K562 (cell line): ENCODE results near the gene S100G. TPM values are rescaled to one million over a fixed set of nuclear protein-coding genes. Genes with fewer than 3 reads are reported as not detected.

Experiments
- ATAC-seq: fragments of 200-7000 bp; cut with Tn5 transposase; 3 replicates; pipeline ENCODE4 v1.9.1; 2020; ENCODE audit warnings: moderate library complexity
- BruUV-seq: library from RNA; stranded (reverse); fragments of 400-500 nt; replicated peaks from 2 replicates; lab custom pipeline; 2021; lab: Mats Ljungman, UMichigan
- CTCF ChIA-PET: fragments of 300-600 bp; formaldehyde crosslinking; extraction: SDS; loops from one replicate; lab custom pipeline; 2021; ENCODE audit warnings: low intra/inter-chr PET ratio; lab: Yijun Ruan, JAX
- POLR2A ChIA-PET: fragments of 300-600, 350-650 bp; sonication (Branson Sonifier 250); formaldehyde crosslinking; extraction: SDS; loops from one replicate; lab custom pipeline; 2021; ENCODE audit warnings: antibody characterized with exemption, inconsistent platforms; lab: Yijun Ruan, JAX
- DNase-seq, 4 experiments: peaks; one replicate each; pipeline versions ENCODE4 v3.0.0 to v3.0.0-alpha.2; 2011 to 2018; ENCODE audit warnings: low spot score in 3 of 4, mixed read lengths in 3 of 4; ENCODE audit errors: extremely low read depth in 1 of 4
- FAIRE-seq: peaks from 2 replicates; lab custom pipeline; 2011; peaks lifted over from hg19 to GRCh38; lab: Jason Lieb, UNC
- H2AFZ ChIP-seq: 2 replicates; pipeline ENCODE4 v1.6.0; 2011; ENCODE audit warnings: low read depth, low read length, control low read depth, inconsistent platforms
- H3K27ac ChIP-seq: fragments of 200-600 bp; 3 replicates; pipeline ENCODE4 v1.8.0; 2011; ENCODE audit warnings: low read depth, mild to moderate bottlenecking, control low read depth, inconsistent platforms, low read length, moderate library complexity, mixed read lengths; ENCODE audit errors: extremely low read depth
- H3K27me3 ChIP-seq, 2 experiments: fragments of 300-600 bp in 1 of 2; 2 replicates in 1 of 2; 3 replicates in 1 of 2; pipeline versions ENCODE4 v1.6.0 to v1.8.0; 2011; ENCODE audit warnings: inconsistent platforms in 2 of 2, low read length in 2 of 2, mild to moderate bottlenecking in 1 of 2, mixed read lengths in 1 of 2, moderate library complexity in 1 of 2; ENCODE audit not compliant: control insufficient read depth in 2 of 2, insufficient read depth in 2 of 2
- H3K36me3 ChIP-seq: fragments of 300-600 bp; 3 replicates; pipeline ENCODE4 v1.8.0; 2011; ENCODE audit warnings: mild to moderate bottlenecking, low read length, inconsistent platforms; ENCODE audit not compliant: control insufficient read depth, insufficient read depth
- H3K4me1 ChIP-seq, 2 experiments: fragments of 200-600 bp in 1 of 2; replicated peaks in 1 of 2; 2 replicates in 1 of 2; 3 replicates in 1 of 2; pipeline versions ENCODE4 v1.5.1 to v1.8.0; 2011; ENCODE audit warnings: inconsistent platforms in 2 of 2, low read length in 2 of 2, mild to moderate bottlenecking in 1 of 2, mixed read lengths in 1 of 2, moderate library complexity in 1 of 2; ENCODE audit not compliant: control insufficient read depth in 2 of 2, insufficient read depth in 2 of 2
- H3K4me2 ChIP-seq: 2 replicates; pipeline ENCODE4 v1.6.1; 2011; ENCODE audit warnings: low read length, control low read depth, inconsistent platforms, mixed read lengths; ENCODE audit not compliant: insufficient read depth
- H3K4me3 ChIP-seq: fragments of 200-600 bp; sonication (generic), shearing (Covaris generic); 2 replicates; pipeline ENCODE4 v1.5.1; 2016; ENCODE audit warnings: control low read depth, inconsistent platforms
- H3K79me2 ChIP-seq: fragments of 200-600 bp; 3 replicates; pipeline ENCODE4 v1.8.0; 2011; ENCODE audit warnings: low read length, inconsistent platforms; ENCODE audit not compliant: control insufficient read depth, insufficient read depth
- H3K9ac ChIP-seq, 2 experiments: 2 replicates each; pipeline versions ENCODE4 v1.6.0 to v1.6.1; 2011; ENCODE audit warnings: low read depth in 2 of 2, low read length in 2 of 2, control low read depth in 1 of 2, inconsistent platforms in 1 of 2, mild to moderate bottlenecking in 1 of 2, mixed read lengths in 1 of 2; ENCODE audit not compliant: insufficient read depth in 1 of 2
- H3K9me1 ChIP-seq: one replicate; pipeline ENCODE4 v1.6.0; 2011; ENCODE audit warnings: inconsistent platforms, mild to moderate bottlenecking, low read length, moderate library complexity; ENCODE audit not compliant: control insufficient read depth, insufficient read depth
- H3K9me3 ChIP-seq: replicated peaks from 2 replicates; pipeline ENCODE4 v1.5.1; 2011; ENCODE audit warnings: low read depth, low read length, inconsistent platforms; ENCODE audit not compliant: control insufficient read depth, insufficient read depth
- H4K20me1 ChIP-seq: replicated peaks from 2 replicates; pipeline ENCODE4 v1.6.1; 2011; ENCODE audit warnings: low read length, inconsistent platforms, mixed read lengths; ENCODE audit not compliant: control insufficient read depth, insufficient read depth
- FOXA1 ChIP-seq: fragments of 450-650 bp; IDR thresholded peaks from 2 replicates; pipeline ENCODE4 v1.6.1; 2016; ENCODE audit warnings: mild to moderate bottlenecking, borderline replicate concordance
- GATA2 ChIP-seq: sonication (generic); formaldehyde crosslinking; IDR thresholded peaks from 2 replicates; pipeline ENCODE4 v1.4.0; 2020; ENCODE audit warnings: mild to moderate bottlenecking, missing genetic modification reagents
- MXI1 ChIP-seq: IDR thresholded peaks from 2 replicates; pipeline ENCODE4 v1.6.1; 2011; ENCODE audit warnings: low read depth, mild to moderate bottlenecking, improper control_type of control experiment, low read length
- NFRKB ChIP-seq: fragments of 450-650 bp; IDR thresholded peaks from 2 replicates; pipeline ENCODE4 v1.6.1; 2016; ENCODE audit warnings: low read depth
- NR2F6 ChIP-seq: fragments of 450-650 bp; formaldehyde crosslinking; IDR thresholded peaks from 2 replicates; pipeline ENCODE4 v1.4.0; 2020; ENCODE audit warnings: mild to moderate bottlenecking
- RUNX1 ChIP-seq: sonication (generic); IDR thresholded peaks from 2 replicates; pipeline ENCODE4 v1.6.1; 2016; ENCODE audit warnings: antibody characterized with exemption, low read depth
- SMAD4 ChIP-seq: fragments of 250-450 bp; sonication (Bioruptor Pico); conservative IDR thresholded peaks from 2 replicates; pipeline ENCODE4 v1.8.0; 2021; ENCODE audit warnings: inconsistent platforms, mild to moderate bottlenecking, moderate library complexity
- ZBTB40 ChIP-seq, 2 experiments: fragments of 450-650 bp in 1 of 2; sonication (generic) in 1 of 2; formaldehyde crosslinking in 1 of 2; IDR thresholded peaks; 2 replicates each; pipeline versions ENCODE4 v1.7.1 to v1.9.0; 2016 to 2022; ENCODE audit warnings: inconsistent platforms in 1 of 2, mild to moderate bottlenecking in 1 of 2, missing genetic modification reagents in 1 of 2
- ZNF239 ChIP-seq: fragments of 250-450 bp; sonication (Bioruptor Pico); IDR thresholded peaks from 2 replicates; pipeline ENCODE4 v1.4.0; 2020; ENCODE audit warnings: mild to moderate bottlenecking
- ZNF316 ChIP-seq: fragments of 450-650 bp; IDR thresholded peaks from 2 replicates; pipeline ENCODE4 v1.6.1; 2016
- ZNF57 ChIP-seq: fragments of 450-650 bp; formaldehyde crosslinking; IDR thresholded peaks from 2 replicates; pipeline ENCODE4 v1.4.0; 2020; ENCODE audit warnings: mild to moderate bottlenecking, moderate library complexity
- ZZZ3 ChIP-seq: fragments of 450-650 bp; IDR thresholded peaks from 2 replicates; pipeline ENCODE4 v1.6.1; 2016; ENCODE audit warnings: antibody characterized with exemption, mild to moderate bottlenecking, moderate library complexity
- WGBS: fragments of 100-300 bp; shearing (Covaris generic); methylation state at CpG from one replicate; pipeline ENCODE4 v1.1.6; 2016; ENCODE audit warnings: low coverage, mixed read lengths; ENCODE audit not compliant: insufficient coverage; ENCODE audit errors: missing lambda C conversion rate; 5-methylcytosine and 5-hydroxymethylcytosine counted together
- in situ Hi-C: fragments of 300-500 bp; cut with MboI; formaldehyde crosslinking; loops from 4 replicates; pipeline ENCODE4 v1.15.0; 2018; ENCODE audit warnings: inconsistent platforms, mixed read lengths
- intact Hi-C: fragments of 100-400 bp; cut with micrococcal nuclease; formaldehyde crosslinking; loops from 2 replicates; pipeline ENCODE4 v1.14.2; 2022
- polyA plus RNA-seq, 8 experiments: library from polyadenylated mRNA; depleted of rRNA in 4 of 8; stranded (reverse) in 5 of 8; unstranded in 3 of 8; fragments of >200 nt; fragmentation: Nextera tagmentation in 2 of 8; fragmentation: Illumina TruSeq in 1 of 8; extraction: Ambion mirVana in 2 of 8; extraction: Trizol in 1 of 8; gene quantifications; 2 replicates each; pipeline versions ENCODE4 v1.2.1 to v1.2.3, GENCODE V29; 2011 to 2014; ENCODE audit warnings: inconsistent platforms in 1 of 8, missing spikeins in 1 of 8
- total RNA-seq, 7 experiments: library from RNA; depleted of rRNA in 6 of 7; stranded (reverse); fragments of >200 nt in 6 of 7; fragmentation: Illumina TruSeq in 2 of 7; extraction: Trizol in 2 of 7; gene quantifications; 2 replicates each; pipeline versions ENCODE4 v1.2.1 to v1.2.3, GENCODE V29; 2011 to 2021; ENCODE audit warnings: low replicate concordance in 1 of 7
- TF ChIP-seq, protein P1 (sequence below): fragments of 250-450 bp; sonication (Bioruptor Pico); IDR thresholded peaks from 2 replicates; pipeline ENCODE4 v1.4.0; 2020; ENCODE audit warnings: mild to moderate bottlenecking, moderate library complexity, borderline replicate concordance

Gene S100G
- total and polyA plus RNA-seq, 9 of the 15 experiments (the other 6 are each of a cell fraction or from before 2014, with no cell fraction given) = not detected

GRCh38 chrX:16618422-16618821 lies 31.5 kb upstream of the S100G start:
- H3K27me3 ChIP-seq = no peaks in the 10 kb centered on the region
- no peaks in the 10 kb centered on the region for H3K9me3 ChIP-seq
- H3K4me3 ChIP-seq = no peak overlapping the region
- no peak overlapping the region for H3K27ac ChIP-seq
- no peaks in the 10 kb centered on the region for H4K20me1 ChIP-seq
- ChIA-PET CTCF (no interaction called here), POLR2A (interaction anchor here (0.7 kb wide), 1 partner anchor 11 kb away, joined by 3 read pairs; no protein-coding TSS in a partner anchor)
- in situ Hi-C loops (no loop called here), intact Hi-C loops (no loop called here)
- H3K4me1 ChIP-seq = no peaks in the 10 kb centered on the region
- H3K79me2 ChIP-seq = no peaks in the 10 kb centered on the region
- DNase-seq (no peak), FAIRE-seq (no peak), ATAC-seq (no peak)
- 82% methylated on average over 1 of the region's 1 CpG for WGBS
- no peak overlapping the region for H3K4me2 ChIP-seq
- no peaks in the 10 kb centered on the region for H3K9me1 ChIP-seq
- BruUV-seq = no TSS peak
- H3K9ac ChIP-seq = no peak overlapping the region
- peaks cover 13% of the 10 kb centered on the region; the same call in 1 of the 3 replicates for H3K36me3 ChIP-seq
- H2AFZ ChIP-seq = no peak overlapping the region
- TF ChIP-seq NR2F6 (CRISPR knock-in tag) = no peak
- TF ChIP-seq NFRKB = no peak
- TF ChIP-seq, protein P1, sequence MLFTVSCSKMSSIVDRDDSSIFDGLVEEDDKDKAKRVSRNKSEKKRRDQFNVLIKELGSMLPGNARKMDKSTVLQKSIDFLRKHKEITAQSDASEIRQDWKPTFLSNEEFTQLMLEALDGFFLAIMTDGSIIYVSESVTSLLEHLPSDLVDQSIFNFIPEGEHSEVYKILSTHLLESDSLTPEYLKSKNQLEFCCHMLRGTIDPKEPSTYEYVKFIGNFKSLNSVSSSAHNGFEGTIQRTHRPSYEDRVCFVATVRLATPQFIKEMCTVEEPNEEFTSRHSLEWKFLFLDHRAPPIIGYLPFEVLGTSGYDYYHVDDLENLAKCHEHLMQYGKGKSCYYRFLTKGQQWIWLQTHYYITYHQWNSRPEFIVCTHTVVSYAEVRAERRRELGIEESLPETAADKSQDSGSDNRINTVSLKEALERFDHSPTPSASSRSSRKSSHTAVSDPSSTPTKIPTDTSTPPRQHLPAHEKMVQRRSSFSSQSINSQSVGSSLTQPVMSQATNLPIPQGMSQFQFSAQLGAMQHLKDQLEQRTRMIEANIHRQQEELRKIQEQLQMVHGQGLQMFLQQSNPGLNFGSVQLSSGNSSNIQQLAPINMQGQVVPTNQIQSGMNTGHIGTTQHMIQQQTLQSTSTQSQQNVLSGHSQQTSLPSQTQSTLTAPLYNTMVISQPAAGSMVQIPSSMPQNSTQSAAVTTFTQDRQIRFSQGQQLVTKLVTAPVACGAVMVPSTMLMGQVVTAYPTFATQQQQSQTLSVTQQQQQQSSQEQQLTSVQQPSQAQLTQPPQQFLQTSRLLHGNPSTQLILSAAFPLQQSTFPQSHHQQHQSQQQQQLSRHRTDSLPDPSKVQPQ (CRISPR knock-in tag) = no peak
- no peak for TF ChIP-seq MXI1
- no peak for TF ChIP-seq ZNF57 (CRISPR knock-in tag)
- TF ChIP-seq ZZZ3 = no peak
- TF ChIP-seq FOXA1 = no peak
- TF ChIP-seq RUNX1 = no peak
- no peak for TF ChIP-seq ZBTB40 (IDR thresholded peaks at IDR 0.05)
- TF ChIP-seq ZBTB40 (CRISPR knock-in tag; IDR thresholded peaks at IDR 0.05) = no peak
- TF ChIP-seq ZNF316 = no peak
- TF ChIP-seq GATA2 (CRISPR knock-in tag) = no peak
- TF ChIP-seq SMAD4 (CRISPR knock-in tag) = no peak
- TF ChIP-seq ZNF239 (CRISPR knock-in tag) = no peak
